Endothelial cell of umbilical vein (primary cell): ENCODE results near the gene RCOR1.

Source experiments
- EZH2 ChIP-seq: IDR thresholded peaks from 2 replicates; pipeline ENCODE4 v1.6.1; 2012; ENCODE audit warnings: borderline replicate concordance, low read depth, mild to moderate bottlenecking, moderate library complexity, low read length, inconsistent platforms; ENCODE audit not compliant: severe bottlenecking
- GATA2 ChIP-seq: IDR thresholded peaks from 2 replicates; pipeline ENCODE4 v1.7.0; 2011; ENCODE audit warnings: low read depth, mild to moderate bottlenecking, moderate library complexity, mixed read lengths, low read length; ENCODE audit not compliant: insufficient read length, insufficient read depth
- JUN ChIP-seq: IDR thresholded peaks from 2 replicates; pipeline ENCODE4 v1.6.1; 2011; ENCODE audit warnings: borderline replicate concordance, low read depth; ENCODE audit not compliant: insufficient read length, insufficient read depth
- MYC ChIP-seq: IDR thresholded peaks from one replicate; pipeline ENCODE4 v1.6.1; 2011; ENCODE audit warnings: mild to moderate bottlenecking, low read depth, low read length
- POLR2A ChIP-seq: IDR thresholded peaks from 2 replicates; pipeline ENCODE4 v1.6.1; 2012; ENCODE audit warnings: low read depth, mild to moderate bottlenecking, control low read depth, low read length
- POLR2AphosphoS5 ChIP-seq: IDR thresholded peaks from 2 replicates; pipeline ENCODE4 v1.6.1; 2012; ENCODE audit warnings: low read depth, mild to moderate bottlenecking, control low read depth, low read length, moderate library complexity; ENCODE audit not compliant: insufficient read depth
- TF ChIP-seq, protein P1 (sequence below), 2 donors: IDR thresholded peaks; 1 replicate in 1 of 2; 2 replicates in 1 of 2; pipeline ENCODE4 v1.5.1; 2011; ENCODE audit warnings: low read length in 2 of 2, mild to moderate bottlenecking in 2 of 2, moderate library complexity in 2 of 2, control low read depth in 1 of 2, inconsistent platforms in 1 of 2, low read depth in 1 of 2; ENCODE audit not compliant: insufficient read depth in 1 of 2; ENCODE audit errors: extremely low read depth in 1 of 2
- TF ChIP-seq, protein P2 (sequence below): IDR thresholded peaks from 2 replicates; pipeline ENCODE4 v1.6.1; 2011; ENCODE audit not compliant: insufficient read depth, insufficient read length

DNA sequence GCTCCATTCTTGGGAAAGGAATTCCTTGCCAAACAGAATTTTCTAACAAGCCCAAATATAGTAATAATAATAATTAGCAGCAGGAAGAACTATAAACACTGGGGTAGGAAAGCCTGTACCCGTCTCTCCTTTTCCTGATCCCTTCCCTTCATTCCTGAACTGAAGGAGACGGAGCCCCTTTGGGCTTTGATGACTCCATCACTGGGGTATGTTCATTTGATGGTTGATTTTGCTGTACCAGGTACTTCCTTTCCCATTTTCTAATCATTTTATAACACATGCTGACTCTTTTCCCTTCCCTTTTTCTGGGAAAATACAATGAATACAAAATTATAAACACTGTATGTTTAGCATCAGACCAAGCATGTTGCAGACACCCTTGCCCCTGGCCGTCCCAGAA lies 3.6 kb upstream of the RCOR1 start:
- TF ChIP-seq EZH2 (no peak), GATA2 (no peak), POLR2AphosphoS5 (no peak), MYC (no peak), POLR2A (no peak), JUN (no peak)
- TF ChIP-seq, protein P1, sequence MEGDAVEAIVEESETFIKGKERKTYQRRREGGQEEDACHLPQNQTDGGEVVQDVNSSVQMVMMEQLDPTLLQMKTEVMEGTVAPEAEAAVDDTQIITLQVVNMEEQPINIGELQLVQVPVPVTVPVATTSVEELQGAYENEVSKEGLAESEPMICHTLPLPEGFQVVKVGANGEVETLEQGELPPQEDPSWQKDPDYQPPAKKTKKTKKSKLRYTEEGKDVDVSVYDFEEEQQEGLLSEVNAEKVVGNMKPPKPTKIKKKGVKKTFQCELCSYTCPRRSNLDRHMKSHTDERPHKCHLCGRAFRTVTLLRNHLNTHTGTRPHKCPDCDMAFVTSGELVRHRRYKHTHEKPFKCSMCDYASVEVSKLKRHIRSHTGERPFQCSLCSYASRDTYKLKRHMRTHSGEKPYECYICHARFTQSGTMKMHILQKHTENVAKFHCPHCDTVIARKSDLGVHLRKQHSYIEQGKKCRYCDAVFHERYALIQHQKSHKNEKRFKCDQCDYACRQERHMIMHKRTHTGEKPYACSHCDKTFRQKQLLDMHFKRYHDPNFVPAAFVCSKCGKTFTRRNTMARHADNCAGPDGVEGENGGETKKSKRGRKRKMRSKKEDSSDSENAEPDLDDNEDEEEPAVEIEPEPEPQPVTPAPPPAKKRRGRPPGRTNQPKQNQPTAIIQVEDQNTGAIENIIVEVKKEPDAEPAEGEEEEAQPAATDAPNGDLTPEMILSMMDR (IDR thresholded peaks at IDR 0.05; ENCODE audit: extremely low read depth in 1 of 2, insufficient read depth in 1 of 2, low read depth in 1 of 2, low read length in 2 of 2), result no peak
- TF ChIP-seq, protein P2, sequence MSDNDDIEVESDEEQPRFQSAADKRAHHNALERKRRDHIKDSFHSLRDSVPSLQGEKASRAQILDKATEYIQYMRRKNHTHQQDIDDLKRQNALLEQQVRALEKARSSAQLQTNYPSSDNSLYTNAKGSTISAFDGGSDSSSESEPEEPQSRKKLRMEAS, result no peak
